Kidney glomerular epithelial cell (primary cell): ENCODE data around the gene HIBCH.
A peak's percentile ranks its signal among the peaks of the same experiment; 100 is the strongest.
"Not testable (repeated sequence)": the region's sequence is repeated elsewhere in the genome, so short reads cannot be mapped to it uniquely, and the experiment has no call there.

Experiments
- DNase-seq: peaks from one replicate; lab custom pipeline; 2025; lab: John Stamatoyannopoulos, UW

Gene HIBCH

GRCh38 chr2:190343089-190343535 lies 23.5 kb upstream of the HIBCH start:
- peak; percentile 41 for DNase-seq

GRCh38 chr2:190342611-190343010 lies 23.0 kb upstream of the HIBCH start:
- no peak for DNase-seq

DNA sequence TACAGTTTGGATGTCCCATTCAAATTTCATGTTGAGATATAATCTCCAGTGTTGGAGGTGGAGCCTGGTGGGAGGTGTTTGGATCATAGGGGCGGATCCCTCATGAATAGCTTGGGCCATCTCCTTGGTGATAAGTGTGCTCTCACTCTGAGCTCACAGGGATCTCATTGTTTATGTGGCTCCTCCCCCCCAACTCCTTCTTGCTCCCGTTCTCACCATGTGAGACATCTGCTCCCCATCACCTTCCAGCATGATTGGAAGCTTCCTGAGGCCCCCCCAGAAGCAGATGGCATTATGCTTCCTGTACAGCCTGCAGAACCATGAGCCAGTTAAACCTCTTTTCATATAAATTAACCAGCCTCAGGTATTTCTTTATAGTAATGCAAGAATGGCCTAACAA lies 20.7 kb upstream of the HIBCH start:
- DNase-seq: no peak

DNA sequence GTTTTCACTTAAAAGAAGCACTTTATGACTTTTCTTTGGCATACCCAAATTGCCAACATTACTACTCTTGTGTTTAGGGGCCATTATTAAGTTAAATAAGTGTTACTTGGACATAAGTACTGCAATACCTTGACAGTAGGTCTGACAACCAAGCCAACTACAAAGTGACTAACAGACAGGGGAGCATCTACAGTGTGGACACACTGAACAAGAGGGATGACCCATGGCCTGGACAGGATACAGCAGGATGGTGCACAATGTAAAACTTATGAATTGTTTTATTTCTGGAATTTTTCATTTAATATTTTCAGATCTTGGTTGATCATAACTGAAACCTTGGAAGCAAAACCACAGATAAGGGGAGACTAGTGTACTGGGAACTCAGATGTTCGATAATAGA lies 19.8 kb upstream of the HIBCH start:
- no peak for DNase-seq

DNA sequence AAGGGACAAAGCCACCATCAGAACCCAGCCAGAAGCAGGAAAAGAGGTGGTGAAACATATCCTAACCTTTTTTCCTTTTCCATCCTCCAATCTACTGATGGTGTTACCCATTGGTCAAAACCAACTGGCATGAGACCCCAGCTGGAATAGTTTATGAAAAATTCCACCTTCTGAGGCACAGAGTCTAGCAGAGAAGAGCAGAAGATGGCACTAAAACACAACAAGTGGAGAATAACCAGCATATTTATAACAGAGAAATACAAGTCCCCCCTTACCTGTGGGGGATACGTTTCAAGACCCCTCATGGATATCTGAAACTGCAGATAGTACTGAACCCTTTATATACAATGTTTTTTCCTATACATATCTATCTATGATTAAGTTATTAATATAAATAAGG lies 18.8 kb upstream of the HIBCH start:
- DNase-seq: no peak

- DNase-seq: no peak
Observed at GRCh38 chr2:190336420-190336819, 16.8 kb upstream of the HIBCH start.

- DNase-seq: not testable (repeated sequence)
Observed at GRCh38 chr2:190335584-190335983, 16.0 kb upstream of the HIBCH start.

DNA sequence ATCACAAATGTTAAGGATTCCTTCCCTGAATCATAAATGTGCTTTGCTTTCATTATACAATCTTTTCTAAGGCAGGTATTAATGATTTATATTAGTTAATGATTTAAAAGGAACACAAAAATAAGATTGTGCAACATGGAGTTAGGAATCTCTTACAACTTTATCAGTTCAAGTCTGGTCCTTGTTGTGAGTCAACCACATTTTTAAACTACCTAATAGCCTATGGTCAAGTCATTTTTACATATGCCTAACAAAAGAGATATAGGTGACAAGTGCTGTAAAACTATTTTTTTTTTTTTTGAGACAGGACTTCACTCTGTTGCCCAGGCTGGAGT lies 15.6 kb upstream of the HIBCH start:
- peak; percentile 18 for DNase-seq

- DNase-seq: no peak
Observed at GRCh38 chr2:190334479-190335224, 15.0 kb upstream of the HIBCH start.

DNA sequence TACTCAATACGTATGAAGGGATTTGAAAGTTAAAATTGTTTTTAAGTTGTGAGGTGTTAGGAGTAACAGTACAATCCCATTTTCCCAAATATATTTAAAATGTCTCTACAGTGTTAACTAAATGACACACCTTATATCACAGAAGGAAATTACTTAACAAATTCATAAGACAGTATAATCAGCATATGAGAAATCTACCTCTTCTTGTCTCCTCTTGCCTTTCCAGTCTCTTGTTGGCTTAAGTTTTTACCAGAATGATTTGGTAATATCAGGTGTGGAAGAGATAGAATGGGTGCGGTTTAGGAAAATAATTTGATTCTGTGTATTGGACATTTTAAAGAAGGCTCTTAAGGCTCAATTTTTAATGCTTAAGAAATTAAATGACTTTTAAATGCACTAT lies 14.3 kb upstream of the HIBCH start:
- DNase-seq: no peak

DNA sequence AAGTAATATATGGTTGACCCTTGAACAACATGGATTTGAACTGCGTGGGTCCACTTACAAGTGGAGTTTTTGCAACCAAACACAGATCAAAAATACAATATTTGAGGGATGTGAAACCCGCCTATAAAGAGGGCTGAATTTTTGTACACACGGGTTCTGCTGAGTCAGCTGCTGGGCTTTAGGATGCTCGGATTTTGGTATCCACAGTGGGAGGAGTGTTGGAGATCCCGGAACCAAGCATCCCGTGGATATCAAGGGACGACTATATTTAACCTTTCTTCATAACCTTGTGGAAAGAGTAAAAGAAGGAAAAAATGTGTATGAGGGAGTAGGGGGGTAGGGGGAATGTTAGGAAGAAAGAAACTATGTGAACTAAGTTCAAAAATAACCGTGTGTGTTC lies 13.8 kb upstream of the HIBCH start:
- no peak for DNase-seq

DNA sequence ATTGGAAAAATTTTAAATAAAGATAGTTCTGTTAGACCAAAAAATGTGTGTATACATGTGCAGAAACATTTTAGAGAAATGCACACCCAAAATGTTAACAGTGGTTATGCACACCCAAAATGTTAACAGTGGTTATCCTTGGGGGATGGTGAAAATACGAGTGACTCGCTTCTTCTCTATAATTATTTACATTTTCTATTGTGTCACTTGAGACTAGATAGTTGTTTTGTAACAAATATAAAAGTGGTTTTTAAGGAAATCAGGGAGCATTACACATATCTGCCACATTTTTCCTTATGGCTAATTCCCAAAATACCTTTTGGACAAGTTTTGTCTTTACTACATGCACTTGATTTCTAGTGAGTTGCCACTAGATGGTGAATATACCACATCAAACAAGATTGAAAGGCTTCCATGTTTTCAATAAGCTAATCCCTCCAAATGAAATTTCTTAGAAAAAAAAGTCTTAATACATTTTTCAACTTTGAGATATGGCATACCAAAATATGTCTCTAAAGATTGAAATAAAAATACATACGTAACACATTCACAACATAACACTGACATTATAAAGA lies 9.0 kb upstream of the HIBCH start:
- no peak for DNase-seq

- no peak for DNase-seq
Observed at GRCh38 chr2:190327867-190328572, 8.4 kb upstream of the HIBCH start.

GRCh38 chr2:190325588-190325987 lies 6.0 kb upstream of the HIBCH start:
- DNase-seq: no peak

- DNase-seq: no peak
Observed at GRCh38 chr2:190323406-190323805, 3.8 kb upstream of the HIBCH start.

DNA sequence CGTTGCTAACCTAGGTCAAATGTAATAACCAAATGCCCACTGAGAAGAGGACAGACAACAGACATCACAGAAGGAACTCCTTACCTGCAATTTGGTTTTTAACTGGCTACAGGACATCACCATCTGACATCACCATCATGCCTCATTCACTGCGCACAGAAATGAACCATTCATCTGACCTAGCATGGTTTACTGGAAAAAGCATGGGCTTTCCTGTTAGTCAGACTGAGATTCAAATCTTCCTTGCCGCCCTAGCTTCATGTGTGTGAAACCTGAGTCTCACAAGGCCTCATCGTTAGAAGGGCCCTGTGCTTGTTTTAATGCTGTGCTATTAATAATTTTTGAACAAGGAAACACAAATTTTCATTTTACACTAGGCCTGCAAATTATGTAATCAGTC lies 1.1 kb upstream of the HIBCH start:
- no peak for DNase-seq

- no peak for DNase-seq
Observed at GRCh38 chr2:190318931-190319554, 583 bp downstream of the HIBCH start.

DNA sequence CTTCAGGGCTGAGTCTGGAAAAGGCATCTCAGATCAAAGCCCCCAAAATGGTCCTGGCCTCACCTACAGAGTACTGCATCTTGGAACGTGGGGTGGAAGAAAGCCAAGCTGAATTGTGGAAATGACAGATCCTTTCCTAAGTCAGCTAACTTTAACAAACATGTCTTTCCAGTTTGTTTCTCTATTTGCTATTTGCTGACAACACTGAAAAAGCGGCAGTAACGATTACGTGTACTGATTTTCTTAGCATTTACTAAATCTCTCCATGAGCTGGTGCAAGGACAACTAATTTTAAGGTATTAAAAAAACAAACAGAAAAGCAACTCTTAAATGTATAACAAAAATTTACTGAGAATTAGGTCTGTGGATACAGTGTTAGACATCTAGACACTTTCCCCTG lies 1.1 kb downstream of the HIBCH start:
- DNase-seq: no peak

- DNase-seq: no peak
Observed at GRCh38 chr2:190315273-190315672, 4.4 kb downstream of the HIBCH start.

- DNase-seq: no peak
Observed at GRCh38 chr2:190313880-190314279, 5.7 kb downstream of the HIBCH start.

- not testable (repeated sequence) for DNase-seq
Observed at GRCh38 chr2:190312635-190313025, 7.0 kb downstream of the HIBCH start.

DNA sequence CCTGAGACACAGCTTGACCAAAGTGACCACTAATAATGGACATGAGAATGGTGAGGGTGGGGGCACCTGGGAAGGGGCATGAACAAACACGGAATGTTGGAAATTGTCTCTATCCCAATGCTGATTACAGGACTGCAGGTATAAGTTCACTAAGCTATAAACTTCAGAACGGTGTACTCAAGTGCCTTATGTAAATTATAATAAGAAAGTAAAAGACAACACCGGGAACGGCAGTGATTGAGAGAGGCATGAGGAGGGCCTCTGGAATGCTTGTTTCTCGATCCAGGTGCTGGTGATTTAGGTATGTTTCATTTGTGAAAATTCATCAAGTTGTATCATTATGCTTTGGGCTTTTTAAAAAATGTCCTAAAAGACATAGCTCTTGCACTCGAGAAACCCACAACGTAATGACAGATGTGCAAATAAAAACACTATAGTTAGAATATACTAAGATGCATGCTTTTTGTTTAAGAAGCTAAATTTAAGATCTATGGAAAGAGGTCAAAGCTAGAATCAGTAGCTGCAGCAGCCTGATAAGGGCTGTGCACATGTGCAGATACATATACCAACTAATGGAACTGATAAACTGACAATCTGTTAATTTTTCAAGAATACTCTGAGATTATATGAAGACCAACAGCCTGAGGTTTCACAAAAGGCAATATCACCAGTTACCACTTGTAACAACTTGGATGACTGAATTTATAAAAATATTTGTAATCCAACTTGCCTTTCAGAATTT lies 7.6 kb downstream of the HIBCH start:
- DNase-seq: no peak
